ENCODE measurements around the gene KAT14.

DNA sequence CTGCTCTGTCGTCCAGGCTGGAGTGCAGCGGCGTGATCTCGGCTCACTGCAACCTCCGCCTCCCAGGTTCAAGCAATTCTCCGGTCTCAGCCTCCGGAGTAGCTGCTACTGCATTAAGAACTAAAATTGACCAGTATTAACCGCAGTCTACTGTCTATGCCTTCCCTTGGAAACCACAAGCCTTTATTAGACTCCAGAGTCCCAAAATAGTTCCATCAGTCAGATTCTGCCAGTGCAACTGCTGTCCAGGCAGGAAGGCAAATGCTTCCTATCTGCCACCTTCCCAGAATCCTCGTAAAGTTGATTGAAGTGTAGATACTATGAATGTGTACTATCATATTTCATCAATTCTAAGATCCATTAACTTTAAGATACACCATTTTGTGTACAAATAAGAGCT, 16.7 kb downstream of the KAT14 start:
- TF ChIP-seq, protein P1, sequence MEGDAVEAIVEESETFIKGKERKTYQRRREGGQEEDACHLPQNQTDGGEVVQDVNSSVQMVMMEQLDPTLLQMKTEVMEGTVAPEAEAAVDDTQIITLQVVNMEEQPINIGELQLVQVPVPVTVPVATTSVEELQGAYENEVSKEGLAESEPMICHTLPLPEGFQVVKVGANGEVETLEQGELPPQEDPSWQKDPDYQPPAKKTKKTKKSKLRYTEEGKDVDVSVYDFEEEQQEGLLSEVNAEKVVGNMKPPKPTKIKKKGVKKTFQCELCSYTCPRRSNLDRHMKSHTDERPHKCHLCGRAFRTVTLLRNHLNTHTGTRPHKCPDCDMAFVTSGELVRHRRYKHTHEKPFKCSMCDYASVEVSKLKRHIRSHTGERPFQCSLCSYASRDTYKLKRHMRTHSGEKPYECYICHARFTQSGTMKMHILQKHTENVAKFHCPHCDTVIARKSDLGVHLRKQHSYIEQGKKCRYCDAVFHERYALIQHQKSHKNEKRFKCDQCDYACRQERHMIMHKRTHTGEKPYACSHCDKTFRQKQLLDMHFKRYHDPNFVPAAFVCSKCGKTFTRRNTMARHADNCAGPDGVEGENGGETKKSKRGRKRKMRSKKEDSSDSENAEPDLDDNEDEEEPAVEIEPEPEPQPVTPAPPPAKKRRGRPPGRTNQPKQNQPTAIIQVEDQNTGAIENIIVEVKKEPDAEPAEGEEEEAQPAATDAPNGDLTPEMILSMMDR (optimal IDR thresholded peaks at IDR 0.05 in 1 of 3, IDR thresholded peaks at IDR 0.05 in 1 of 3, conservative IDR thresholded peaks at IDR 0.05 in 1 of 3; ENCODE audit: extremely low read depth in 1 of 3, insufficient read depth in 2 of 3, low read length in 3 of 3) = no peak
- TF ChIP-seq EZH2 (IDR thresholded peaks at IDR 0.05; ENCODE audit: low read length) = no peak

Data from keratinocyte (primary cell).